Inferior parietal cortex (tissue), 1 donor: ENCODE measurements around the gene LMF1.
A peak's percentile ranks its signal among the peaks of the same experiment; 100 is the strongest.

ENCODE experiments used
- DNase-seq: peaks from one replicate; pipeline ENCODE4 v3.0.0-alpha.2; 2016; ENCODE audit errors: extremely low spot score

LMF1 gene

DNA sequence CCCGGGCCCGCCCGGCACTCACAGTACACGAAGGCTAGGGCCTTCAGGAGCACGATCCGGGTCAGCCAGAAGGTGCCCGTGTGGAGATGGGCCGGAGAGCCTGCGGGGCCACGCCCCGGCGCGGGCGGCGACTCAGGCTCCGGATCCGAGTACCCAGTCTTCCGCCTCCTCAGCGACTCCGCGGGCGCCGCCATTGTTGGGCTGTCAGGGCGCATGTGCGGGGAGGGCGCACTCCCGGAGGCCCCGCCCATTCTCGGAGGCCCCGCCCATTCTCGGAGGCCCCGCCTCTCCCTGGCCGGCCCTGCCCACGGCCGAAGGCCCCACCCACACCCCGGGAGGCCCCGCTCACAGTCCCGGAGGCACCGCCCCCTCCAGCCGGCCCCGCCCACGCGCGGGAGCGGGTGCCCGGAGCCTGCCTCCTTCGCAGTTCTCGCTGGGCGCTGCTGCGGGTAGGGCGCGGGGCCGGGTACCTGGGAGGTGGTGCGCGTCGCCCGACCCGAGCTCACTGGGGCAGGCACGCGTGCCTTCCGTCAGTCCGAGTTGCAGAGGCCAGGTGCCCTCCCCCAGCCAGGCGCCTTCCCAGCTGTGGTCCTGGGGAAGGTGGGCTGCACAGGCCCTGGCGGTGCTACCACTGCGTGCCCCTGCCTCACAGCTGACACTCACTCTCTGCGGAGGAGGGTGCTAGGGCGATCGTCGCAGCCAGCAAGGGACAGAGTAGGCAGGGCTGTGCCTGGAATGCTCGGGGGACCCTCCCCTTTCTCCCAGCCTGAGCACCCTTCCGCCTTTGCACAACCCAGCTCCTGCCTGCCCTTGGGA is at the start of gene LMF1:
TSS of gene LMF1 (minus strand) at position 219 of the 816 bp plus-strand sequence. CDS start at position 215, 4 bp downstream.
- peak; percentile 92 for DNase-seq

DNA sequence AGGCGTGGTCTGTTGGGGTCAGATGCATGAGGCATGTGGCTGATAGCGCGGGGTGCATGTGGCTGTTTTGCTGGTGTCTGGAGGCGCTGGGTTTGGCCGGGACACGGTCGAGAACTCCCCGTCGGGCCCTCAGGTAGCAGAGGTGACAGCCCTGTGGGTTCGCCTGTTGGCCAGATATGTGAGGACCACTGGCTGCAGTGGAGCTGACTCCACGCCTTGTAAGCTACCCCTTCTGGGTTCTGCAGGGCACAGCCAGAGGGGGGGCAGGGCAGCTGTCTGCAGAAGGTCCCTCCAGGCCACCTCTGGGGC is 49.3 kb upstream of the LMF1 start:
- DNase-seq, result no peak

DNA sequence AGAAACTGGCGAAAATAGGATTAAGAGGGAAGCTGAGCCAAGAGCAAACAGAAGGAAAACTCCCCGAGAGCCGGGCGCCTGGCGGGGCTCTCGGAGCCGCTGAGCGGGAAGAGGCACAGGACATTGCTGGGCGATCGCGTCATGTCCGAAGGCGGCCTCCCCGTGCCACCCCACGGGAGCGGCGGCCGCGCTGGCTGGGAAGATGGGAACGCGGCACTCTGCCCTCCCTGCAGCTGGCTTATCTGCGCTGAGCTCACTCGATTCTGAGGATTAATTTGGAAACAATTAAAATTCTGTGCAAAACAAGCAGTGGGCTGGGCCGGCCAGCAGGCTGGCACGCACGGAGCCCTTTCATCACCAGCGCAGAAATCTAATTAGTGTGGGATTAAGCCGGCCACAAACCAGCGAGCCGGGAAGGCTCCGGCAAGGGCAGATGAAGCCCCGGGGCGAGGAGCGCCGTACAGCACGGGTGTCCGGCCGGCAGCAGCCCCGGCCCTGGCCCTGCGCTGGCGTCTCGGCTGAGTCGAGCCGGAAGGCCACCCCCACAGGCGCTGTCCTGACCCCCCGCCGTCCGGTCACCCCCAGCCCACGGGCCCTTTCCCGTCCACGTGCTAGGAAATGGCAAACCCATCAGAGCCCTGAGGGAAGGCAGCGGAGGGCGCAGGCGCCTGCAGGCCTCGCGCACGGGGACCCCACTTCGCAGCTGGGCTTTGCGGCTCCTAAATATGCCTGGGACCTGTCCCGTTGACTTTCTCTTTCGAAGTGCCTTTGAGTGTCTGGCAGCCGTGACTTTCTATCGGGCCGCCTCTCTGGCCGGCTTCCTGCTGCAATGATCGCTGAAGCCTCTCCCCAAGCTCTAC is 48.7 kb upstream of the LMF1 start:
- peak; percentile 70 for DNase-seq

- no peak for DNase-seq
Observed at GRCh38 chr16:1018447-1019198, 47.8 kb upstream of the LMF1 start.

GRCh38 chr16:1014771-1015495 is 44.1 kb upstream of the LMF1 start:
- DNase-seq, result no peak

GRCh38 chr16:1014221-1014620 is 43.4 kb upstream of the LMF1 start:
- no peak for DNase-seq

- no peak for DNase-seq
Observed at GRCh38 chr16:1013593-1013900, 42.8 kb upstream of the LMF1 start.

DNA sequence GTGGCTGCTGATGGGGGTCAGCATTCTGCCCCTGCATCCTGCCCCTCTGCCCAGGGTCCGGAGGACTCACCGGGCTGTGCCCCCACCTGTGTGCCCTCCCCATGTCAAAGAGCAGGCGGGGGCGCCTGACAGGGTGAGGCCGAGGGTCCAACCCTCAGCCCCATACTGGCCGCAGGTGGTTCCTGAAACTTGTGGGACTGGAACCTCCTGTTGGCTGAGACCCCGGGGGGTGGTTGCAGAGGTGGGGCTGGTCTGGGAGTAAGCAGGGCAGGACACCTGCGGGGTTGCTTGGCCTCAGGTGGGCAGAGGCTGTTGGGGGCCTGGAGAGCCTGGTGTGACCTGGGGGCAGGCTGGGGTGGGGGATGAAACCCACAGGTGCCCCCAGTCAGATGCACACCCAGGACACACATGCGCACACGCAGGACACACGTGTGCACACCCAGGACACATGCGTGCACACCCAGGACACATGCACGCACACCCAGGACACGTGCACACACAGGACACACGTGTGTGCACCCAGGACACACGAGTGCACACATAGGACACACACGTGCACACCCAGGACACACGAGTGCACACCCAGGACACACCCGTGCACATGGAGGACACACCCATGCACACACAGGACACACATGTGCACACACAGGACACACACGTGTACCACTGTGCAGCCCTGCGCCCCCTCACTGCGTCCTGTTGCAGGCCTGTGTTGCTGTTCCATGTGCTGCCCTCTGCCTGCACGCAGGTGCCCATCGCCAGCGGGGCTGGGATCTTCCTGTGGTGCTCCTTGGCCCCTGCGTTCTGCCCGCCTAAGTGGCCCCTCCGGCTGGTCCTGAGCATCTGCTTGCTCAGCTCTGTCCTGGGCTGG is 42.2 kb upstream of the LMF1 start:
- DNase-seq, result no peak

DNA sequence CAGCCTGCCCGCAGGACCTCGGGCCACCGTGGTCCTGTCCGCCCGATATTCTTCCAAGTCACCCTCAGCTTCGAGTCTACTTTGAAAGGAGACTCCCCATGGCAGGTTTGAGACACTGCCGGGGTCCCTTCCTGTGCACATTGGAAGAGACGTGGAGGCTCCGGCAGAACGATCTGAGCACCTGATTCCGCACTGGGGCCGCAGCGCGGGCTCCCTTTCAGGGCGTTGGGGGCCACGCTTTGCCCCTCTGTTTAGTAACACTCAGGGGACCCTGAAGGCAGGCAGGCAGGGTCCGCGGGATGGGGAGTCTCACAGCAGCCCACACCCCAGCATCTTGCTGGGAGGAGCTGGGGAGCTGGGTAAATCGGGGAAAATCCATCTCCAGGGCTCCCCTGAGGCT is 41.4 kb upstream of the LMF1 start:
- no peak for DNase-seq

- no peak for DNase-seq
Observed at GRCh38 chr16:1011316-1012082, 40.7 kb upstream of the LMF1 start.

GRCh38 chr16:1010815-1011214 is 40.0 kb upstream of the LMF1 start:
- no peak for DNase-seq

- no peak for DNase-seq
Observed at GRCh38 chr16:1010251-1010650, 39.5 kb upstream of the LMF1 start.

- DNase-seq, result no peak
Observed at GRCh38 chr16:1009358-1010150, 38.8 kb upstream of the LMF1 start.

- DNase-seq, result no peak
Observed at GRCh38 chr16:1008085-1008484, 37.3 kb upstream of the LMF1 start.

- DNase-seq, result no peak
Observed at GRCh38 chr16:1007284-1007850, 36.6 kb upstream of the LMF1 start.

DNA sequence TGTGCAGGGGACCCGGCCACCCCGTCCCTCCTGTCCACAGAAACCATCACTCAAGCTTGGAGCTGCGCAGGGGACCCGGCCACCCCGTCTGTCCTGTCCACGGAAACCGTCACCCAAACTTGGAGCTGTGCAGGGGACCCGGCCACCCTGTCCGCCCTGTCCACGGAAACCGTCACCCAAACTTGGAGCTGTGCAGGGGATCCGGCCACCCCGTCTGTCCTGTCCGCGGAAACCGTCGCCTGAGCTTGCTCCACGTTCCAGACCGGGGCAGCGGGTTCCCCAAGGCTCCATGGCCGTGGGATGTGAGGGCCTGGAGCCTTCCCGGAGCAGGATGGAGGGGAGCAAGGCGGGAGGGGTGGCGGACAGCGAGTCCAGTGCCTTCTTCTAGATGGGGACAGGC is 36.0 kb upstream of the LMF1 start:
- DNase-seq, result no peak

- no peak for DNase-seq
Observed at GRCh38 chr16:1005286-1005685, 34.5 kb upstream of the LMF1 start.

DNA sequence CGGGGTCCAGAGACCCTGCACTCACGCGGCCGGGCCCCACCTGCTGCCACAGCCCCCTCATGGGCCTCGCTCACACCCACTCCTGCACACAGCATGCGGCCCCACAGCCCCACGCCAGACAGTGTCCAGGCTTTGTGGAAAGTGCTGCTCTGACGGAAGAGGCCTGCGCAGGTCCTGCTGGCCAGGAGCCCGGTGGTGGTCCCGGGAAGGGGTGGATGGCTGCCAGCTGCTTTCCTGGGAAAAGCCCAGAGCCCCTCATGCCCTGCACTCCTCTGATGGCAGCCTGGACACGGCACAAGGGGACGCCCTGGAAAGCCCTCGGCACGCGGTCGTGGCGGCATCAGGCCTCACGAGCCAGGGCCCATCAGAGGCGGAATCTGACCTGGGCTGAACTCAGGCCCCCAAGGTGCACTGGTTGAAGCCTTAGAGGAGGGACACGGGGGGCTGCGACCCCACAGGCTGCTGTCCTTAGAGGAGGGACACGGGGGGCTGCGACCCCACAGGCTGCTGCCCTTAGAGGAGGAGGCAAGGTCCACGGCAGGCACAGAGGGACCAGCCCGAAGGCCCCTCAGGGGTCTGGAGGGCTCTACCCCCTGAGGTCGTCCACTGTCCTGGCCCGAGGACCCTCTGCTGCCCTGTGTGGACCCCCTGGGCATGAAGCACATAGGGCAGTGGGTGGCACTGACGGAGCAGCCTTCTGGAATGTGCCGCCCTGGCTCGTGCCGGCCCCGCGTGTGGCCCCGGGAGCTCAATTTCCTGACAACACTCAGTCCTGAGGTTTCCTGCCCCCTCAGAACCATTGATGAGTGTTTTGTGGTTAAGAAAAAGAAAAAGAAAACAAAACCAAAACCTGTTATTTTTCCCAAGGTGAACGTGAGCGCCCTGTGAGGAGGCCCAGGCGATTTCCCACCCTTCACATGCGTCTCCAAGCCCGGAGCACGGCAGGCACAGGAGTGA is 32.9 kb upstream of the LMF1 start:
- DNase-seq, result no peak
